RKO (cell line): ENCODE data around the gene C3orf38.
"Not testable (repeated sequence)": the region's sequence is repeated elsewhere in the genome, so short reads cannot be mapped to it uniquely, and the experiment has no call there.

Experiments
- DNase-seq: peaks from one replicate; pipeline ENCODE4 v3.0.0-alpha.2; 2016; ENCODE audit warnings: low spot score

C3orf38 gene

DNA sequence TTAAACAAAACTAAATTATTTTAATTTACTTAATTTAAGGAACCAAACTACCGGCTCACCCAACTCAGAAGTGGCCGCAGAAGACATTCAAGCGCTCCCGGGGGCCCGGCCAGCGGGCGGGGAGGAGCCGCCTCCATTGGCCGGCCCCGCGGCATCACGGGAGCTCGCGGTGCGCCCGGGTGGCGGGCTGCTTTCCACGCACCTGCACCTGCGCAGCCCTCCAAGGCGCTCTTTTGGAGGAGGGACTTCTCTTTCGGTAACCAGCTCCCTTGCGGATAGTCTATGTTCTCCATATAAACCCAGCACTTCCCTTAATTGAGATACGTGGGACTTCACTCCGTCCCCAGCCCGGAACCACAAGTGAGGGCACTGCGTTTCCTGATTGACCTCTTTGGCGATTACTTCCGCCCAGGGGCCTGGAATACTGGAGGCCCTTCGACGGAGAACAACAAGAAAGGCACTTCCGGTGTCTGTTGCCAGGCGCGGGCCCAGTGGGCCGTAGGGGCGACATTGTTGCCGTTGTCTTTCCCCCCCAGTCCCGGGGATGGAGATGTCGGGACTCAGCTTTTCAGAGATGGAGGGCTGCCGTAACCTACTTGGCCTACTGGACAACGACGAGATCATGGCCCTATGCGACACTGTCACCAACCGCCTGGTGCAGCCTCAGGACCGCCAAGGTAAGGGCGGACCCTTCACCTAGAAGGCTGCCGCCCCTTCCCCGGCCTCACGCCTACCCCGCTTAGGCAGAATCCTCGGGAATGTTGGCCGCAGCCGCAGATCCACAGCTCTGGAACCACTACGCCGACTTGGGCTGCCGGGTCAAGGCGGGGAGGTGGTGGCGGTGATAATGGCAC is at the start of gene C3orf38:
C3orf38 (plus strand) TSS at position 451 of the 854 bp plus-strand sequence; CDS start at position 545, 94 bp downstream.
- peak; percentile 94 for DNase-seq

DNA sequence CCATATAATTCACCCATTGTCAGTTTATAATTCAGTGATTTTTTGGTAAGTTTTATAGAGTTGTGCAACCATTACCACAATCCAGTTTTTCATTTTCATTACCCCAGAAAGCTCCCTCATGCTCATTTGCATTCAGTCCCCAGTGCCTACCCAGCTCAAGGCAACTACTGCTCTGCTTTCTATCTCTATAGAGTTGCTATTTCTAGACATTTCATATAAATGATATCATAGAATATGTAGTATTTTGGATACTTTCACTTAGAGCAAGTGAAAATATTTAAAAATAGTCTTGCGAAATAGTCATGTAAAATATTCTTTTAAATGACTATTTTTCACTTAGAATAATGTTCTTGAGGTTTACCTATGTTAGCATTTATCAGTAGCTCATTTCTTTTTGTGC is 48.6 kb upstream of the C3orf38 start:
- no peak for DNase-seq

DNA sequence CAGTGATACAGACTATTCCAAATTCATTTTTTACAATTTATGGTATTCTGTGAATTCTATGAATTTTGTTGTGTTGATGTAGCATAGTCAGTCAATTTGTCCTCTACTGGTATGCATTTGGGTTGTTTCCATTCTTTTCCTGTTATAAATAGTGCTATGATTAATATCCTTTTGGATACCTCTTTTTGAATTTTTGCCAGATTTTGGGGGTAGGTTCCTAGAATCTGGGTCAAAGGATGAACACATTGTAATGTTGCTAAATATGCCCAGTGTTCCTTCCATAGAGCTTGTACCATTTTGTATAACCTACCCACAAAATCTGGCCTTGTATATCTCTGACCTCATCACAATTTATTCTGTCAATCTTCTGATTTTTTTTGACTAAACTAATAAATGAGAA is 44.4 kb upstream of the C3orf38 start:
- no peak for DNase-seq

DNA sequence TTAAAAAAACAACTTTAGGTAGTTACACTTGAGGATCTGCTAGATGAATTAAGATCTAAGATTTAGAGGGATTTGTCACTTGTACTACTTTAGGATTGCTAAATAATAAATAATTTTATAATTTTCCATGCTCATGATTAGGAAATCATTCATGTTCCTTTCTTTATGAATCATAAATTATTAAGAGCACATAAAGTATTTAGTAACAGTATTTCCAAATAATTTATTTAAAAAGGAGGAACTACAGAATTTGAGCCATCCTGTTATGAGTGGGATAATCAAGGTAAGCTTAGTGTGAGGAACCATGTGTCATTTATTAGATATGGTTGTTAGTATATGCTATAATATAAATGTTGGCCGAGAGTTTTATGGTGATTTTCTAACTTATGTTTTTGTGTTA is 37.5 kb upstream of the C3orf38 start:
- DNase-seq, result no peak

- peak; percentile 76 for DNase-seq
Measured at GRCh38 chr3:88113311-88114162, 36.2 kb upstream of the C3orf38 start.

GRCh38 chr3:88114878-88115549 is 34.7 kb upstream of the C3orf38 start:
- no peak for DNase-seq

DNA sequence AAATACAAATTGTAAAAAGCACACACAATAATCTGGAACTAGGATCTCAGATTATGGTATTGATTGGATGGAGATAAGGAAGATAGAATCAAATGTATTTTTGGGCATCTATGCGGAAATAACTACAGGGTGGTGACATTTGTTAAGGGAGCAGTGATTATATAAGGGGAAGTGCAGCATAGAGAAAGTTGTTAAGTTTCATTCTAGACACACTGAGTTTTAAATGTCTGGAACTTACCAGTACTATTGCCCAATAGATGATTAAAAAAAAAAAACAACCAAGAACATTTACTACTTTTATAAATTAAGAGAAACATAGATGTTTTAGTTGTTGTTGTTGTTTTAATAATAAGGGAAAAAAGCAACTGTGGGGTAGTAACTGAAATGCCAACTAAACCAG is 32.1 kb upstream of the C3orf38 start:
- DNase-seq, result no peak

DNA sequence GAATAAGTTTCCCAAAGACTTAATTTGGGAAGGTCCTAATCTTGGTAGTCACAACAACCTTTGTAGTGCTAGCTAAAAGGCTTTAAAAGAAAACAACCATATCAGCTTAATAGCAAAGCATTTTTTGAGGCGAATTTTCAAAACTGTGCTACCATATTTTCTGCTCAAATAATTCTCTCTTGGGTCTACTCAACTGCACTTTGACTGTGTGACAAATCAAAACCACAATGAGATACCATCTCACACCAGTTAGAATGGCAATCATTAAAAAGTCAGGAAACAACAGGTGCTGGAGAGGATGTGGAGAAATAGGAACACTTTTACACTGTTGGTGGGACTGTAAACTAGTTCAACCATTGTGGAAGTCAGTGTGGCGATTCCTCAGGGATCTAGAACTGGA is 31.2 kb upstream of the C3orf38 start:
- DNase-seq, result not testable (repeated sequence)

DNA sequence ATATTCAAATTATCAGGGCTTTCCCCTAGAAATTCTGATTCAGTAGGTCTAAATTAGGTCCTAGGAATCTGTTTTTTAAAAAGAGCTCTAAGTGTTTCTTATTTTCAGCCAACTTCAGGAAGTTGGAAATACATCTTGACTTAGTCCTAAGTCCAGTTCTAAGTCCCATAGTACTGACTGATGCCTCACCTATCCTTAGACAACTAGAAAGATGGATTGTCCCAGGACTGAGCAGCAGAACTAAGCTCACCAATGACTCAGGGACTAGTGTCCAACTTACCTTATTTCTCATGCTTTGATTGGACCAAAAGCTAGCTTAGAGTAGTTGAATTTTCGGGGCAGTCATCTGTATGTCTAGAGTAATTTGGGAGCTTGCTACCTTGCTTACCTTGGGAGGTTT is 26.2 kb upstream of the C3orf38 start:
- peak; percentile 11 for DNase-seq

DNA sequence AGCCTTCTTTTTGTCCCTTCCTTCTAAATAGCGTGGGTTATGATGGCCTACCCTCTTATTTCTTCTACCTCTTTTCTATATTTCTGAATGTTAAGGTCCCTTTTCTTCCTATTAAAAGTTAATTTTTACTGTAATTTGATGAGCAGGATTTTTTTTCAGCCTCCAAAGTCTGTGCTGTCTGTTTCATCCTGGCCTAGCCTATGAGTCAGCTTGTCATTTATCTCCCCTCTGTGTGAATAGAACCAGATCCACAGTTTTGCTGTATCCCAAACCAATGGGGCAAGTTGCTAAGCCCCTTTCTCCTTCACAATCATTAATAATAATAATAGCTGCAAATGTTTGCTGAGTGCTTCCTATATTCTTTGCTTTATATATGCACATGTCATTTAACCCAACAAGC is 18.1 kb upstream of the C3orf38 start:
- no peak for DNase-seq

DNA sequence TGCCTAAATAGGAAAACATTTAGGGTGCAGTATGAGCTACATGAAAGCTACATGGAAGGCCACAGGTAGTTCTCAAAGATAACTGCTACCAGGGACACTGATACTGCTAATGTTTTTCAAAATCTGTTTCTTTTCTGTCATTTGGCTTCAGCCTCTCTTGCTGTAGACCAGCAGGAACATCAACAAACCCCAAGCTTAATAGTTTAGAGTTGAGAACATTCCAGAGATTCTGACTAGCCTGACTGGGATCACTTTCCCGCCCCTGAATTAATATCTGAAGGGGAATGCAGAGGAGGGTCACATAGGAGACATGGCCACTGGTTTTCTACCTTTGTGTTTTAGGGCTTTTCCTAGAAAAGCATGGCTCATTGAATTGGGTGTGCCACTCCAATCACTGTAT is 16.9 kb upstream of the C3orf38 start:
- no peak for DNase-seq

- DNase-seq, result no peak
Measured at GRCh38 chr3:88133711-88134263, 16.0 kb upstream of the C3orf38 start.

- peak; percentile 41 for DNase-seq
Measured at GRCh38 chr3:88137836-88138235, 11.9 kb upstream of the C3orf38 start.

- DNase-seq, result no peak
Measured at GRCh38 chr3:88141458-88142083, 8.2 kb upstream of the C3orf38 start.

GRCh38 chr3:88142094-88142624 is 7.6 kb upstream of the C3orf38 start:
- no peak for DNase-seq

DNA sequence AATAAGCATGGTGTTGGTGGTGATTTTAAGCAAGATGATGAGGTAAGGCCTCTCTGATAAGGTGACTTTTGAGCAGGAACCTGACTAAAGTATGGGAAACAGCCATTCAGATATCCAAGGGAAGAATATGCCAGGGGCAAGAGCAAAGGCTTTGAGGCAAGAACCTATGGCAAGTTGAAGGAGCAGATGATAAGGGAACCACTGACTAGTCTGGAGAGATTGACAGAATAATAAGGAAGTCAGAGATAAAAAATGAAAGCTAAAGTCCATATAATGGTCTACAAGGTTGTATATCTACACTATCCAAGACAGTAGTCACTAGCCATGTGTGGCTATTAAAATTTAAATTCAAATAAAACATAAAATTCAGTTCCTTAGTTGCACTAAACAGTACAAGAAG is 2.5 kb upstream of the C3orf38 start:
- DNase-seq, result no peak

DNA sequence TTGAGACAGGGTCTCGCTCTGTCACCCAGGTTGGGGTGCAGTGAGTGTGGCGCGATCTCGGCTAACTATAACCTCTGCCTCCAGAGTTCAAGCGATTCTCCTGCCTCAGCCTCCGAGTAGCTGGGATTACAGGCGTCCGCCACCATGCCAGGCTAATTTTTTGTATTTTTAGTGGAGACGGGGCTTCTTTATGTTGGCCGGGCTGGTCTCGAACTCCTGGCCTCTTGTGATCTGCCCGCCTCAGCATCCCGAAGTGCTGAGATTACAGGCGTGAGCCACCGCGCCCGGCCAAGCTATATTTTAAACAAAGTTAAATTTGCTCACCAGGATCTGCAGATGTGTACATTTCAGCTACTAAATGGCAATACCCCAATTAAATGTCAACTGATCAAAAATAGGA is 1.1 kb upstream of the C3orf38 start:
- no peak for DNase-seq

- peak; percentile 76 for DNase-seq
Measured at GRCh38 chr3:88149101-88149508, 654 bp upstream of the C3orf38 start.

DNA sequence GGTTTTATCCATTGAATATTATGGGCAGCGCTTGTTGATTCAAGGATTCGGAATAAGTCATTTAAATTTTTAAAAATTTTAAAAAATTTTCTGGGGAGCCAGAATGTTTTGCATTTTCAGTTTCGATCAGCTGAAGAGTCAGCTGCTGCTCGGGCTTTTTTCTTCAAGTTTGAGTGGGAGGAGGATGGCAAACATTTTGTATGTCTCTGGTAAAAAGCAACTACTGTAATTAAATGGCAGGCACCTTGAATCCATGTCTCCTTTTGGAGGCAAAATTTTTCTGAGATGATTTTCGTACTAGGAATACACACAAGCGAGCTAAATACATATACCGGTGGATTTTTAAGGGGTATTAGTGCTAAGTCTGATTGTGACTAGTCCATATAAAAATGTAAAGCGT is 612 bp downstream of the C3orf38 start:
- peak; percentile 57 for DNase-seq

GRCh38 chr3:88150806-88151205 is 1.0 kb downstream of the C3orf38 start:
- no peak for DNase-seq

GRCh38 chr3:88151358-88151757 is 1.6 kb downstream of the C3orf38 start:
- peak; percentile 77 for DNase-seq
